ENCODE data around the gene TMEM131L.
"Not testable (repeated sequence)": the region's sequence is repeated elsewhere in the genome, so short reads cannot be mapped to it uniquely, and the experiment has no call there.

TMEM131L gene

GRCh38 chr4:153466081-153466948 is at the start of gene TMEM131L:
Gene TMEM131L (plus strand): TSS chr4:153466360. CDS start chr4:153466398, 38 bp downstream.
- DNase-seq: peak; percentile 72

- not testable (repeated sequence) for DNase-seq
These were observed 49.7 kb upstream of the TMEM131L start for GRCh38 chr4:153416456-153416855.

GRCh38 chr4:153418121-153418520 is 48.0 kb upstream of the TMEM131L start:
- no peak for DNase-seq

- no peak for DNase-seq
These were observed 47.6 kb upstream of the TMEM131L start for GRCh38 chr4:153418558-153418957.

GRCh38 chr4:153419029-153419428 is 47.1 kb upstream of the TMEM131L start:
- DNase-seq: no peak

GRCh38 chr4:153419673-153420278 is 46.4 kb upstream of the TMEM131L start:
- DNase-seq: no peak

GRCh38 chr4:153420361-153420760 is 45.8 kb upstream of the TMEM131L start:
- DNase-seq: no peak

- no peak for DNase-seq
These were observed 44.2 kb upstream of the TMEM131L start for GRCh38 chr4:153421941-153422340.

GRCh38 chr4:153426207-153426885 is 39.8 kb upstream of the TMEM131L start:
- no peak for DNase-seq

- DNase-seq: no peak
These were observed 38.6 kb upstream of the TMEM131L start for GRCh38 chr4:153427363-153428071.

GRCh38 chr4:153428941-153429475 is 37.2 kb upstream of the TMEM131L start:
- no peak for DNase-seq

- peak; percentile 78 for DNase-seq
These were observed 33.0 kb upstream of the TMEM131L start for GRCh38 chr4:153432965-153433753.

- DNase-seq: no peak
These were observed 32.4 kb upstream of the TMEM131L start for GRCh38 chr4:153433754-153434105.

GRCh38 chr4:153434190-153434589 is 32.0 kb upstream of the TMEM131L start:
- no peak for DNase-seq

- DNase-seq: peak; percentile 43
These were observed 27.0 kb upstream of the TMEM131L start for GRCh38 chr4:153438916-153439756.

GRCh38 chr4:153439831-153440230 is 26.3 kb upstream of the TMEM131L start:
- DNase-seq: no peak

GRCh38 chr4:153440475-153440874 is 25.7 kb upstream of the TMEM131L start:
- DNase-seq: no peak

- no peak for DNase-seq
These were observed 18.8 kb upstream of the TMEM131L start for GRCh38 chr4:153447175-153447905.

- DNase-seq: no peak
These were observed 18.0 kb upstream of the TMEM131L start for GRCh38 chr4:153448003-153448731.

- no peak for DNase-seq
These were observed 16.8 kb upstream of the TMEM131L start for GRCh38 chr4:153449338-153449737.

Measured in stimulated activated CD8-positive, alpha-beta memory T cell treated with anti-CD3 and anti-CD28 coated beads, Interleukin-4, amount 100 ng/mL, for 48 hours (primary cell).